ENCODE data around the gene TFB1M.
"Not testable (repeated sequence)": the region's sequence is repeated elsewhere in the genome, so short reads cannot be mapped to it uniquely, and the experiment has no call there.

Gene TFB1M

DNA sequence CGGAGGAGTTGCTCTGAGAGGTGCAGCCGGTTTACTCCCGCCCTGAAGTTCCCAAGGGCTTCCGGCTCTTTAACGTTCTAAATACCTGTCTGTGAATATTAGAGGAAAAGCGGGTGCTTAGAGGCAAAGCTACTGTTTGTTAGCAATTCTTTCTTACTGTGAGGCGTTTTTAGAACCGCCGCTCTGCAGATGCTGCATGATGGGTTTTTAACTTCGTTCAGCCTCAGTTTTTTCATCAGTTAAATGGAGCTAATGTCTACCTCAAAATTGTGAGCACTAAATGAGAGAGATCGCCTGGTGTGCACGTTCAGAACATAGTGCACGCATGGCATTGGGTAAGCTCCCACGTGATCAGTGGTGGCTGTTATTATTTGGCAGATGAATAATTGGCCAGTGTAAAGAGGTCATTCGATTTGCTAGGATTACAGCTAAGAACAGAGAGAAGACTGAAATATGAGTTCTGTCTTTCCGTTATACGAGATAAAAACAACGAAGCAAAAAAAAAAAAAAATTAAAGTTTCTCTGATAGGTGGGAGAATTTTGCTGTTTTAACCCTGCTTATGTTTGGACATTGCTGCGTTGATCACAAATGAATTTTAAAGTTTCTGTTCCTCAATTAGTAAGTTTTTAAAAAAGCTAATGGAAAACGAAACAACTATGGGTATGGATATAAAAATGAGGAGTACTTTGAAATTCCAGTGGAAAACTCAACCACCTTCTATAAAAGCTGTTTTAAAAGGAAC, 660 bp upstream of the TFB1M start:
- DNase-seq (ENCODE audit: low spot score) = peak; percentile 49
- TF ChIP-seq, protein P1, sequence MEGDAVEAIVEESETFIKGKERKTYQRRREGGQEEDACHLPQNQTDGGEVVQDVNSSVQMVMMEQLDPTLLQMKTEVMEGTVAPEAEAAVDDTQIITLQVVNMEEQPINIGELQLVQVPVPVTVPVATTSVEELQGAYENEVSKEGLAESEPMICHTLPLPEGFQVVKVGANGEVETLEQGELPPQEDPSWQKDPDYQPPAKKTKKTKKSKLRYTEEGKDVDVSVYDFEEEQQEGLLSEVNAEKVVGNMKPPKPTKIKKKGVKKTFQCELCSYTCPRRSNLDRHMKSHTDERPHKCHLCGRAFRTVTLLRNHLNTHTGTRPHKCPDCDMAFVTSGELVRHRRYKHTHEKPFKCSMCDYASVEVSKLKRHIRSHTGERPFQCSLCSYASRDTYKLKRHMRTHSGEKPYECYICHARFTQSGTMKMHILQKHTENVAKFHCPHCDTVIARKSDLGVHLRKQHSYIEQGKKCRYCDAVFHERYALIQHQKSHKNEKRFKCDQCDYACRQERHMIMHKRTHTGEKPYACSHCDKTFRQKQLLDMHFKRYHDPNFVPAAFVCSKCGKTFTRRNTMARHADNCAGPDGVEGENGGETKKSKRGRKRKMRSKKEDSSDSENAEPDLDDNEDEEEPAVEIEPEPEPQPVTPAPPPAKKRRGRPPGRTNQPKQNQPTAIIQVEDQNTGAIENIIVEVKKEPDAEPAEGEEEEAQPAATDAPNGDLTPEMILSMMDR (conservative IDR thresholded peaks at IDR 0.05; ENCODE audit: low read depth) = no peak
- CTCF ChIA-PET = interaction anchor here (0.6 kb wide), 2 partner anchors 26 kb away, joined by 5 read pairs; no protein-coding TSS in a partner anchor
- peak overlapping the region; percentile 83 for H3K27ac ChIP-seq
- POLR2A ChIA-PET (ENCODE audit: low non-redundant PET) = interaction anchor here (0.6 kb wide), 1 partner anchor 30 kb away, joined by 3 read pairs; no protein-coding TSS in a partner anchor

- CTCF ChIA-PET = interaction anchor here (0.6 to 0.7 kb wide), 2 partner anchors 446 to 1185 kb away, joined by 3 read pairs; no protein-coding TSS in a partner anchor
- POLR2A ChIA-PET (ENCODE audit: low non-redundant PET) = no interaction called here
- peak; percentile 31 for DNase-seq (ENCODE audit: low spot score)
- TF ChIP-seq, protein P1 (conservative IDR thresholded peaks at IDR 0.05; ENCODE audit: low read depth) = no peak
- peak overlapping the region; percentile 83 for H3K27ac ChIP-seq
Measured at GRCh38 chr6:155313602-155314091, 637 bp downstream of the TFB1M start.

GRCh38 chr6:155312950-155313349, 1.3 kb downstream of the TFB1M start:
- CTCF ChIA-PET = interaction anchor here (0.6 kb wide), 1 partner anchor 1185 kb away, joined by 3 read pairs; no protein-coding TSS in a partner anchor
- POLR2A ChIA-PET (ENCODE audit: low non-redundant PET) = not testable (repeated sequence)

DNA sequence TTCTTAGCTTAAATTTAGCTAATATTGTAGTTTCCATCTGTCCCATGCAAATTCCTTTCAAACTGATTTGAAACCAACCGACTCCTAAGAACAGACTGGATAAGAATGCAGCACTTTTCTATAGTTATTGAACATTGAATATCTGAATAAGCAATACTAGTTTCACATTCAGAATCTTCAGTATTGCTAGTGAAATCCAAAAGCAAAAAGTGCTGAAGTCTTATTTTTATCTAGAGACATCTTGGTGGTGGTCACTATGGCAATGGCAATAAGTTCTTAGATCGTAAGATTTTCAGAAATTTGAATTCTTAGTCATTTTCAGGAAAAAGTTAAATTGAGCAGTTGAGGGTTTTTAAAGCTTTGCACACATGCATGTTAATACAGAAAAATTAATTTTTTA, 2.7 kb downstream of the TFB1M start:
- POLR2A ChIA-PET (ENCODE audit: low non-redundant PET) = no interaction called here
- TF ChIP-seq, protein P1 (conservative IDR thresholded peaks at IDR 0.05; ENCODE audit: low read depth) = no peak

More at GRCh38 chr6:155312950-155313349, 1.3 kb downstream of the TFB1M start:
- not testable (repeated sequence) for DNase-seq (ENCODE audit: low spot score); H3K27ac ChIP-seq

DNA sequence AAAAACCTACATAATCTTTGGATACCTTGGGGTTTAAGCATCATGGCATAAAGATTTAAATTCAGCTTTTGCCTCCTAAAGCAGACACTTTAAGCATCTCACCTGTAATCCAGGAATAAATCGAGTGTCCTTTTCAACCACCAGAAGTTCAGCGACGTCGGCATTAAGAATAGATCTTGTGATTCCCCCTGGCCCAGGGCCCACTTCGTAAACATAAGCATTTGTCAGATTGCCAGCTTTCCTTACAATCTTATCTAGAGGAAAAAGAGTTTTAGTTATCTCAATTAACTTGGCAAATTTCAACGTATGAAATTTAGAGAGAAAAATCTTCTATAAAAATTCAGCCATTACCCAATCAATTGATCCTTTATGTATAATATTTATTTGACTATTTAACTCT, 3.2 kb downstream of the TFB1M start:
- ChIA-PET CTCF (no interaction called here), POLR2A (ENCODE audit: low non-redundant PET) (no interaction called here)
- TF ChIP-seq, protein P1 (conservative IDR thresholded peaks at IDR 0.05; ENCODE audit: low read depth) = no peak
- DNase-seq (ENCODE audit: low spot score) = no peak
- no peak overlapping the region for H3K27ac ChIP-seq

More for the DNA sequence above, 2.7 kb downstream of the TFB1M start:
- no peak for DNase-seq (ENCODE audit: low spot score)
- H3K27ac ChIP-seq = no peak overlapping the region
- CTCF ChIA-PET = no interaction called here

DNA sequence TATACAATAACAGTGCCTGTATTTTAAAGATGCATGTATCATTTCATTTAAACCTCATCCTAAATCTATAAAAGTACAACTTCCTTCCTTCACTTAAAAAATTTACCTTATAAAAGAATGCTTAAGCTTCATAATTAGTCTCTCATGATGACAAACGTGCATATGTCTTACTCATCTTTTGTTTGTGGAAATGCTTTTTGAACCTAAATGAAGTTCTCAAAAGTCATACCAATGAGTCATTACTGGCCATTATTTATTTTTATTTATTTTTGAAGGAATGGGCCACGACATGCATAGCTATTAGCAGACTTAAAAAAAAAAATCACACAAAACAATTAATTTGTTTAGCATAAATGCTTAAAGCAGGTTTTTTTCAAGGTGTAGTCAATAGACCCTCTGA, 3.7 kb downstream of the TFB1M start:
- DNase-seq (ENCODE audit: low spot score) = peak; percentile 32
- TF ChIP-seq, protein P1 (conservative IDR thresholded peaks at IDR 0.05; ENCODE audit: low read depth) = no peak
- H3K27ac ChIP-seq = no peak overlapping the region
- ChIA-PET CTCF (no interaction called here), POLR2A (ENCODE audit: low non-redundant PET) (no interaction called here)

GRCh38 chr6:155309150-155309549, 5.1 kb downstream of the TFB1M start:
- DNase-seq (ENCODE audit: low spot score) = no peak
- TF ChIP-seq, protein P1 (conservative IDR thresholded peaks at IDR 0.05; ENCODE audit: low read depth) = no peak
- ChIA-PET CTCF (no interaction called here), POLR2A (ENCODE audit: low non-redundant PET) (no interaction called here)
- H3K27ac ChIP-seq = no peak overlapping the region

Measured in RWPE1 (cell line).